ENCODE measurements around the gene PDE4DIP.
"Not testable (repeated sequence)": the region's sequence is repeated elsewhere in the genome, so short reads cannot be mapped to it uniquely, and the experiment has no call there.

The PDE4DIP gene

GRCh38 chr1:148844220-148844619 lies at the start of gene PDE4DIP:
Gene PDE4DIP, plus strand, starts transcription at chr1:148844428. Its CDS starts 347 bp downstream, at chr1:148844775.
- in situ Hi-C loops (cut with MboI; ENCODE audit: low sequenced_read_pairs), result not testable (repeated sequence)

GRCh38 chr1:148808268-148808928 lies 35.8 kb upstream of the PDE4DIP start:
- in situ Hi-C loops (cut with MboI; ENCODE audit: low sequenced_read_pairs), result not testable (repeated sequence)

GRCh38 chr1:148808929-148809283 lies 35.3 kb upstream of the PDE4DIP start:
- in situ Hi-C loops (cut with MboI; ENCODE audit: low sequenced_read_pairs), result not testable (repeated sequence)

GRCh38 chr1:148822180-148822579 lies 22.0 kb upstream of the PDE4DIP start:
- in situ Hi-C loops (cut with MboI; ENCODE audit: low sequenced_read_pairs), result not testable (repeated sequence)

GRCh38 chr1:148823822-148824221 lies 20.4 kb upstream of the PDE4DIP start:
- in situ Hi-C loops (cut with MboI; ENCODE audit: low sequenced_read_pairs), result not testable (repeated sequence)

GRCh38 chr1:148825029-148825428 lies 19.2 kb upstream of the PDE4DIP start:
- in situ Hi-C loops (cut with MboI; ENCODE audit: low sequenced_read_pairs), result not testable (repeated sequence)

GRCh38 chr1:148828531-148828930 lies 15.7 kb upstream of the PDE4DIP start:
- in situ Hi-C loops (cut with MboI; ENCODE audit: low sequenced_read_pairs), result not testable (repeated sequence)

- in situ Hi-C loops (cut with MboI; ENCODE audit: low sequenced_read_pairs), result not testable (repeated sequence)
Observed at GRCh38 chr1:148828962-148829361, 15.3 kb upstream of the PDE4DIP start.

- in situ Hi-C loops (cut with MboI; ENCODE audit: low sequenced_read_pairs), result not testable (repeated sequence)
Observed at GRCh38 chr1:148829365-148829764, 14.9 kb upstream of the PDE4DIP start.

GRCh38 chr1:148841262-148841661 lies 3.0 kb upstream of the PDE4DIP start:
- in situ Hi-C loops (cut with MboI; ENCODE audit: low sequenced_read_pairs), result not testable (repeated sequence)

- in situ Hi-C loops (cut with MboI; ENCODE audit: low sequenced_read_pairs), result not testable (repeated sequence)
Observed at GRCh38 chr1:148844651-148845050, 423 bp downstream of the PDE4DIP start.

- in situ Hi-C loops (cut with MboI; ENCODE audit: low sequenced_read_pairs), result not testable (repeated sequence)
Observed at GRCh38 chr1:148845068-148845467, 840 bp downstream of the PDE4DIP start.

- in situ Hi-C loops (cut with MboI; ENCODE audit: low sequenced_read_pairs), result not testable (repeated sequence)
Observed at GRCh38 chr1:148850347-148850746, 6.1 kb downstream of the PDE4DIP start.

GRCh38 chr1:148850840-148851239 lies 6.6 kb downstream of the PDE4DIP start:
- in situ Hi-C loops (cut with MboI; ENCODE audit: low sequenced_read_pairs), result not testable (repeated sequence)

- in situ Hi-C loops (cut with MboI; ENCODE audit: low sequenced_read_pairs), result not testable (repeated sequence)
Observed at GRCh38 chr1:148851684-148852083, 7.5 kb downstream of the PDE4DIP start.

- in situ Hi-C loops (cut with MboI; ENCODE audit: low sequenced_read_pairs), result not testable (repeated sequence)
Observed at GRCh38 chr1:148853363-148853762, 9.1 kb downstream of the PDE4DIP start.

- in situ Hi-C loops (cut with MboI; ENCODE audit: low sequenced_read_pairs), result not testable (repeated sequence)
Observed at GRCh38 chr1:148854063-148854462, 9.8 kb downstream of the PDE4DIP start.

GRCh38 chr1:148855367-148855766 lies 11.1 kb downstream of the PDE4DIP start:
- in situ Hi-C loops (cut with MboI; ENCODE audit: low sequenced_read_pairs), result not testable (repeated sequence)

- in situ Hi-C loops (cut with MboI; ENCODE audit: low sequenced_read_pairs), result not testable (repeated sequence)
Observed at GRCh38 chr1:148860049-148860448, 15.8 kb downstream of the PDE4DIP start.

GRCh38 chr1:148860579-148861259 lies 16.5 kb downstream of the PDE4DIP start:
- in situ Hi-C loops (cut with MboI; ENCODE audit: low sequenced_read_pairs), result not testable (repeated sequence)

GRCh38 chr1:148862590-148862989 lies 18.4 kb downstream of the PDE4DIP start:
- in situ Hi-C loops (cut with MboI; ENCODE audit: low sequenced_read_pairs), result not testable (repeated sequence)

- in situ Hi-C loops (cut with MboI; ENCODE audit: low sequenced_read_pairs), result not testable (repeated sequence)
Observed at GRCh38 chr1:148868924-148869633, 24.9 kb downstream of the PDE4DIP start.

All from HL-60/S4 (cell line).